BLaER1 treated with 17β-estradiol and CSF1 and Interleukin-3, amounts not matched to agents 10 nM and 100 nM (cell line): ENCODE data around the gene WNT4.

Experiments used
- H3K27ac ChIP-seq, 11 experiments: shearing (Covaris generic); formaldehyde crosslinking; 2 replicates each; pipeline ENCODE4 v1.8.1; 2022
- H3K27me3 ChIP-seq, 11 experiments: shearing (Covaris generic); formaldehyde crosslinking; 2 replicates each; pipeline ENCODE4 v1.8.1; 2022
- H3K36me3 ChIP-seq, 11 experiments: shearing (Covaris generic); formaldehyde crosslinking; 2 replicates each; pipeline ENCODE4 v1.8.1; 2022
- H3K4me1 ChIP-seq, 10 experiments: shearing (Covaris generic); formaldehyde crosslinking; 2 replicates each; pipeline ENCODE4 v1.8.1; 2022
- H3K4me2 ChIP-seq, 11 experiments: shearing (Covaris generic); formaldehyde crosslinking; 2 replicates each; pipeline ENCODE4 v1.8.1; 2022
- H3K4me3 ChIP-seq, 10 experiments: shearing (Covaris generic); formaldehyde crosslinking; 2 replicates each; pipeline ENCODE4 v1.8.1; 2022
- H3K9ac ChIP-seq, 11 experiments: shearing (Covaris generic); formaldehyde crosslinking; 2 replicates each; pipeline ENCODE4 v1.8.1; 2022
- H3K9me3 ChIP-seq, 11 experiments: shearing (Covaris generic); formaldehyde crosslinking; replicated peaks in 1 of 11; 2 replicates each; pipeline ENCODE4 v1.8.1; 2022
- H4K20me1 ChIP-seq, 11 experiments: shearing (Covaris generic); formaldehyde crosslinking; 2 replicates each; pipeline ENCODE4 v1.8.1; 2022
- Cebpa-rat ChIP-seq, 11 experiments: shearing (Covaris generic); IDR thresholded peaks; 2 replicates each; pipeline ENCODE4 v1.8.1; 2022

The WNT4 gene

GRCh38 chr1:22128392-22128791 is 14.5 kb downstream of the WNT4 start:
- H3K27me3 ChIP-seq = no peaks in the 10 kb centered on the region
- no peak overlapping the region for H3K4me3 ChIP-seq
- no peak overlapping the region for H3K27ac ChIP-seq
- H4K20me1 ChIP-seq = peaks cover 0 to 93% (median 25%) of the 10 kb centered on the region in 11 experiments; a peak in 16 of 22 replicates
- no peak overlapping the region for H3K9ac ChIP-seq
- peaks cover 0 to 6% (median 0%) of the 10 kb centered on the region in 10 experiments; a peak in 6 of 20 replicates for H3K4me1 ChIP-seq
- H3K4me2 ChIP-seq = no peak overlapping the region
- H3K36me3 ChIP-seq = no peaks in the 10 kb centered on the region
- H3K9me3 ChIP-seq = no peaks in the 10 kb centered on the region
- TF ChIP-seq Cebpa-rat (IDR thresholded peaks at IDR 0.05) = no peak

DNA sequence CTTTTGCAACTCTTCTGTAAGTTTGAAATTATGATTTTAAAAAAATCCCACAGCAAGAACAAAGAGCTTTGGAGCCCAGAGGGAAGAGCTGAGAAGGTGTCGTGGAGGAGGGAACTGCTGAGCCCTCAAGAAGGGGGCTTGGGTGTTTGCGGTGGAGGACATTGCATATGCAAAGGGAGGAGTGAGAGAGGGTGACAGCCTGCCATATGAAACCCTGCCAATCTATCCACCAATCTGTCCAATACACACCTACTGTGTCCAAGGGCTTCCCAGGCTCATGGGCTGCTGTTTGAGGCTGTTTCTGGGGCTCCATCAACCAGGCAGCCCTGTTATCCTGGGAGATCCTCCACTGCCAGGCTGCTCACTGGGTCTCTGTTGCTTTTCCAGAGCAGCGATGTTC is 15.2 kb downstream of the WNT4 start:
- Histone ChIP-seq H3K36me3 (no peaks in the 10 kb centered on the region), H3K27ac (no peak overlapping the region), H3K4me2 (no peak overlapping the region), H3K27me3 (no peaks in the 10 kb centered on the region), H3K9me3 (no peaks in the 10 kb centered on the region), H3K9ac (no peak overlapping the region), H4K20me1 (peaks cover 0 to 94% (median 27%) of the 10 kb centered on the region in 11 experiments; a peak in 17 of 22 replicates), H3K4me3 (no peak overlapping the region), H3K4me1 (peaks cover 0 to 8% (median under 1%) of the 10 kb centered on the region in 10 experiments; a peak in 7 of 20 replicates)
- TF ChIP-seq Cebpa-rat (IDR thresholded peaks at IDR 0.05) = no peak

- no peaks in the 10 kb centered on the region; a peak in 1 of 22 replicates for H3K36me3 ChIP-seq
- no peak overlapping the region for H3K27ac ChIP-seq
- no peak overlapping the region for H3K4me2 ChIP-seq
- no peak overlapping the region for H3K4me3 ChIP-seq
- no peaks in the 10 kb centered on the region for H3K9me3 ChIP-seq
- H3K4me1 ChIP-seq = peaks cover 0 to 12% (median 3%) of the 10 kb centered on the region in 10 experiments; a peak in 8 of 20 replicates
- H3K27me3 ChIP-seq = no peaks in the 10 kb centered on the region
- H3K9ac ChIP-seq = no peak overlapping the region
- TF ChIP-seq Cebpa-rat (IDR thresholded peaks at IDR 0.05) = no peak
- H4K20me1 ChIP-seq = peaks cover 2 to 95% (median 32%) of the 10 kb centered on the region in 11 experiments; a peak in 19 of 22 replicates
Observed at GRCh38 chr1:22127248-22127647, 15.6 kb downstream of the WNT4 start.

DNA sequence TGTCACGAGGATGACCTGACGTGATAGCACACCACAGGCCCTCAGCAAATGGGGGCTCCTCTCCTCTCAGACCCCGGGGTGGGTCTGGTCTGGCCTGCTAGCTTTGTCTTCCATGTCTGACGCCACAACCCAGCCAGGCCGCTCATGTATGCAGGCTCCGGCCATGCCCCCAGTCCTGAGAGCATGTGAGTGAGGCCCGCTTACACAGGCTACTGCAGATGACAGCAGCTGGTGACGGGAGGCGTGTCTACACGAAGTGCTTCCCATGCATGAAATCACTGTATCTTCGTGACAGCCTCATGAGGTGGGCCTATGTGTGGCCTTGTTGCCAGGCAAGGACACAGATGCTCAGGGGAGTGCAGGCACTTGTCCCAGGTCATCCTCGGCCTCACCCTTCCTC is 16.4 kb downstream of the WNT4 start:
- H3K36me3 ChIP-seq = peaks cover 0 to 2% (median 0%) of the 10 kb centered on the region in 11 experiments; a peak in 2 of 22 replicates
- H4K20me1 ChIP-seq = peaks cover 1 to 96% (median 39%) of the 10 kb centered on the region in 11 experiments; a peak in 20 of 22 replicates
- H3K9me3 ChIP-seq = no peaks in the 10 kb centered on the region
- TF ChIP-seq Cebpa-rat (IDR thresholded peaks at IDR 0.05) = no peak
- H3K9ac ChIP-seq = no peak overlapping the region
- H3K4me2 ChIP-seq = no peak overlapping the region
- no peak overlapping the region for H3K27ac ChIP-seq
- peaks cover 0 to 13% (median 5%) of the 10 kb centered on the region in 10 experiments; a peak in 8 of 20 replicates for H3K4me1 ChIP-seq
- H3K27me3 ChIP-seq = no peaks in the 10 kb centered on the region
- H3K4me3 ChIP-seq = no peak overlapping the region

DNA sequence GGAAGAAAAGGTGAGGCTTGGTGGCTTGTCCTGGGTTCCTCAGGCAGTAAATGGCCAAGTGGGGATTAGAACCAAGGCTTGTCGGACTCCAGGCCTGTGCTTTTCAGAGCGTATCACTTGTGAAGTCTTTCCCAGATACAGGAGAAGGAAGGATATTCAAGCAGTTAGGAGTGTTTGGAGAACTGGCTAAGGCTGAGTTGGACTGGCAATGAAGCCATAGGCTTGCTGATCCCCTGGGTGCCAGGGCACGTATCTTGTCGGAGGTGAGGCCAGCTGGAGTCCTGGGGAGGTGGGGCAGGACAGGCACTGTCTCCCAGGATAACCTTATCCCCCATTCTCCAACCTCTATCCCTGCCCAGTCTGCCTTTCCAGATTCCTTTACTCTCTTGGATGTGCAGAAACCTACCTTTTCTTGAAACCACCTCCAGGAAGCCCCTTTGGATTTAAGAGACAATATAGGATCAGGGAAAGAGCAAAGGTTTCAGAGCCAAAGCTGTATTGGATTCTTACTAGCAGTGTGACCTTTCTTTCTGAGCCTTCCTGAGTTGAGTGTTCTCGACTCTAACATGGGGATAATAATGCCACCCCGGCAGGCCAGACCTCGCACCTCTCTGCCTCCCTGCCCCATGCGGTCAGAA is 18.2 kb downstream of the WNT4 start:
- H4K20me1 ChIP-seq = peaks cover 15 to 97% (median 58%) of the 10 kb centered on the region in 11 experiments
- no peak overlapping the region for H3K4me3 ChIP-seq
- no peak overlapping the region for H3K9ac ChIP-seq
- H3K27me3 ChIP-seq = no peaks in the 10 kb centered on the region
- peaks cover 0 to 20% (median 7%) of the 10 kb centered on the region in 11 experiments; a peak in 14 of 22 replicates for H3K36me3 ChIP-seq
- no peak overlapping the region for H3K4me2 ChIP-seq
- TF ChIP-seq Cebpa-rat (IDR thresholded peaks at IDR 0.05) = no peak
- H3K27ac ChIP-seq = no peak overlapping the region
- no peaks in the 10 kb centered on the region for H3K9me3 ChIP-seq
- peaks cover 0 to 20% (median 8%) of the 10 kb centered on the region in 10 experiments; a peak in 9 of 20 replicates for H3K4me1 ChIP-seq

DNA sequence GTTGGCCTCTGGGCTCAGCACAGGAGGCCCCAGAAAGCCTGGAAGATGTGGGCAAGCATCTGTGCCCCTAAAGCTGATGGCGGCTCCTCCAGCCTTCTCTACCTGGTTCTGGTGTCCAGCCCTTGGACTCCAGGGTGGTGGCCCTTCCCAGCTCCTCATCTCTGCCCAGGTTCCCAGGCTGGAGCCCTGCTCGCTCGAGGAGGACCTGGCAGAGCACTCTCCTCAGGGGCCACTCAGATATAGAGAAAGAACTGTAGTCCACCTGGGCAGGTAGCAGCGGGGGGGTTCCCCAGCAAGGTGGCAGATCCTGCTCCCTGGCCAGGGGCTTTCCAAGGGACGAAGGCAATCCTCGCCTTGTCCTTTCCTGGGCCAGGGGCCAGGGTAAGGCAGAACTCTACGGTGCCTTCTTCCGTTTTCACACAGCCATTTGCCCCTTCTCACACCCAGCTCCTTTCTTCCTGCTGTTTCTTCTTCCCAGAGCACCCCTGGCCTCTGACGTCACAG is 18.9 kb downstream of the WNT4 start:
- H4K20me1 ChIP-seq = peaks cover 19 to 97% (median 65%) of the 10 kb centered on the region in 11 experiments
- TF ChIP-seq Cebpa-rat (IDR thresholded peaks at IDR 0.05) = no peak
- H3K27me3 ChIP-seq = no peaks in the 10 kb centered on the region

GRCh38 chr1:22123071-22123390 is 19.9 kb downstream of the WNT4 start:
- H3K27me3 ChIP-seq = no peaks in the 10 kb centered on the region
- H3K4me1 ChIP-seq = peaks cover 0 to 20% (median 8%) of the 10 kb centered on the region in 10 experiments; a peak in 9 of 20 replicates
- H3K36me3 ChIP-seq = peaks cover 0 to 37% (median 23%) of the 10 kb centered on the region in 11 experiments; a peak in 20 of 22 replicates
- no peaks in the 10 kb centered on the region for H3K9me3 ChIP-seq
- H3K4me2 ChIP-seq = no peak overlapping the region
- no peak overlapping the region for H3K9ac ChIP-seq
- no peak overlapping the region for H3K27ac ChIP-seq
- peaks cover 27 to 99% (median 74%) of the 10 kb centered on the region in 11 experiments for H4K20me1 ChIP-seq
- no peak for TF ChIP-seq Cebpa-rat (IDR thresholded peaks at IDR 0.05)
- H3K4me3 ChIP-seq = no peak overlapping the region

More for the DNA sequence above, 18.9 kb downstream of the WNT4 start:
- H3K4me3 ChIP-seq = no peak overlapping the region
- no peak overlapping the region for H3K9ac ChIP-seq
- peaks cover 0 to 20% (median 8%) of the 10 kb centered on the region in 10 experiments; a peak in 9 of 20 replicates for H3K4me1 ChIP-seq
- H3K36me3 ChIP-seq = peaks cover 0 to 28% (median 13%) of the 10 kb centered on the region in 11 experiments; a peak in 14 of 22 replicates
- H3K9me3 ChIP-seq = no peaks in the 10 kb centered on the region
- H3K27ac ChIP-seq = no peak overlapping the region
- H3K4me2 ChIP-seq = no peak overlapping the region

GRCh38 chr1:22122273-22123070 is 20.4 kb downstream of the WNT4 start:
- TF ChIP-seq Cebpa-rat (IDR thresholded peaks at IDR 0.05) = no peak
- no peak overlapping the region for H3K4me2 ChIP-seq
- H4K20me1 ChIP-seq = peaks cover 31 to 99% (median 78%) of the 10 kb centered on the region in 11 experiments
- H3K9me3 ChIP-seq = no peaks in the 10 kb centered on the region
- H3K27me3 ChIP-seq = no peaks in the 10 kb centered on the region
- peaks cover 0 to 23% (median 8%) of the 10 kb centered on the region in 10 experiments; a peak in 9 of 20 replicates for H3K4me1 ChIP-seq
- H3K9ac ChIP-seq = no peak overlapping the region
- peaks cover 0 to 43% (median 28%) of the 10 kb centered on the region in 11 experiments; a peak in 20 of 22 replicates for H3K36me3 ChIP-seq
- no peak overlapping the region for H3K4me3 ChIP-seq
- H3K27ac ChIP-seq = no peak overlapping the region

DNA sequence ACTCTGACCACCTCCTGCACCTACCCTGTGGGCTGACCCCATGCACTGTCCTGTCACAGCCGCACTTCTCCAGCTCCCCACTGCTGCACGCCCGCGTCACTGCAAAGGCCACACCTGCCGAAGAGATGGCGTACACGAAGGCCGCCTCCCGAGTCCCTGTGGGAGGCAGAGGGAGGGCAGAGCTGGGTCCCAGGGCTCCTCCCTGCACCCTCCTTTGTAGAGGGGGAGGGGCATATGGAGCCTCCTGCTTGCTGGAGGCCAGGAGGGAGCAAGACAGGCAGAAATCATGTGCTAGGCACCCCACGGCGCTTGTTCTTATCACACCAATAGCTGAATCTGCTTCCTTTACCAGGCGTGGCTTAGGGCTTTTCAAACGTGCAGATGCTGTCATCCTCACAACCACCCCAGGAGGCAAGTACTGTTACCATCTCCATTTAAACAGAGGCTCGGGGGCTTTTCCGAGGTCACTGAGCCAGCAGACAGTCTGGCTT is 21.4 kb downstream of the WNT4 start:
- Histone ChIP-seq H3K4me3 (no peak overlapping the region), H3K4me1 (peaks cover 0 to 31% (median 9%) of the 10 kb centered on the region in 10 experiments; a peak in 10 of 20 replicates), H3K9ac (no peak overlapping the region), H3K27me3 (no peaks in the 10 kb centered on the region), H3K9me3 (no peaks in the 10 kb centered on the region), H3K36me3 (peaks cover 0 to 53% (median 38%) of the 10 kb centered on the region in 11 experiments; a peak in 20 of 22 replicates), H3K4me2 (no peak overlapping the region), H3K27ac (no peak overlapping the region), H4K20me1 (peaks cover 37 to 99% (median 80%) of the 10 kb centered on the region in 11 experiments)
- TF ChIP-seq Cebpa-rat (IDR thresholded peaks at IDR 0.05) = no peak
